GM19324 (cell line): ENCODE data around the gene PWP2.
"Not testable (repeated sequence)": the region's sequence is repeated elsewhere in the genome, so short reads cannot be mapped to it uniquely, and the experiment has no call there.

Source experiments
- ATAC-seq: cut with Tn5 transposase; IDR thresholded peaks from one replicate; pipeline ENCODE4 v1.9.1; 2021; ENCODE audit warnings: mild to moderate bottlenecking, moderate library complexity; ENCODE audit not compliant: unreplicated experiment, low FRiP score

Gene PWP2

GRCh38 chr21:44159349-44160297, 52.4 kb downstream of the PWP2 start:
- ATAC-seq: not testable (repeated sequence)

DNA sequence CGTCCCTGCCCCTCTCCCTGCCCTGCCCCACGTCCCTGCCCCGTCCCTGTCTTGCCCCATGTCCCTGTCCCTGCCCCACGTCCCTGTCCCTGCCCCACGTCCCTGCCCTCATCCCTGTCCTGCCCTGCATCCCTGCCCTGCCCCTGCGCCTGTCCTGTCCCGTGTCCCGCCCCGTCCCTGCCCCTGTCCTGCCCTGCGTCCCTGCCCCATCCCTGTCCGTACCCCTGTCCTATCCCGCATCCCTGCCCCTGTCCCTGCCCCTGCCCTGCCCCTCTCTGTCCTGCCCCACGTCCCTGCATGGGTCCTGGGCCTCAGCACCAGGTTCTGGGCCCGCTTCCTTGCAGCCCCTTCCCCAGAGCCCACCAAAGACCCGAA, 53.1 kb downstream of the PWP2 start:
- not testable (repeated sequence) for ATAC-seq

DNA sequence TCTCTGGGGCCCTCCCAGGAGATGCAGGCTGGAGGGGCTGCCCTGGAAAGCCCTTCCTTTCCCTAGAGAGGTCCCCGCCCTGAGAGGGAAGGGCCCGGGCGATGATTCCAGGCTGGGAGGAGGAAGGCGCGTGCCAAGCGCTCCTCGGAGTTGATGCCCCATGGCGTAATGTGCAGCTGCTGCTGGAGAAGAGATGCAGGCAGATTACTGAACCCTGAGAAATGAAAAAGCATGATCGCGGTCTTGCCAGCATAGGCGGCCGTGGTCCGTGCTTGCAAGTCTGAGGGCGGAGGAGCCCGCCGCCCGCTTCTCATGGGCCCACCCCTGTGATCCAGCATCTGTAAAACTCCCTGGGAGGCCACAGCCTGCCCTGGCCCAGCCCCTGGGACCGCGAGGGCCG, 53.6 kb downstream of the PWP2 start:
- not testable (repeated sequence) for ATAC-seq

DNA sequence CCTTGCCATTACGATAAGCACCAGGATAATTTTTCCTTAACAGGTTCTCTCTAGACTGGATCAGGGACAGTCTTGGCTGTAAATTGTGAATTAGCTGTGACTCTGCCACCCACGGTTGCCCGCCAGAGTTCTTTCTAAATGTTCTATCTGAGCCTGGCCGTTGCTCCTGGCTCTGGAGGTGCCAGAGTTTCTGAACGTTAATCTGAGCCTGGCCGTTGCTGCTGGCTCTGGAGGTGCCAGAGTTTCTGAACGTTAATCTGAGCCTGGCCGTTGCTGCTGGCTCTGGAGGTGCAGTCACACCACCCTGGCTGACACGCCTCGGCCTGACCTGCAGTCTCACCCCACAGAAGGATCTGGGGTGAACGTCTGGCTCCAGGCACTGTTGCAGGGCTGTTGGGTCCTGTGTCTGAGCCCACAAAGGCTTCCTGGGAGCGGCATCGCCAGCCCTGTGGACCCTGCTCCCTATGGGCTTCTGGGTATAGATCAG, 56.0 kb downstream of the PWP2 start:
- not testable (repeated sequence) for ATAC-seq

DNA sequence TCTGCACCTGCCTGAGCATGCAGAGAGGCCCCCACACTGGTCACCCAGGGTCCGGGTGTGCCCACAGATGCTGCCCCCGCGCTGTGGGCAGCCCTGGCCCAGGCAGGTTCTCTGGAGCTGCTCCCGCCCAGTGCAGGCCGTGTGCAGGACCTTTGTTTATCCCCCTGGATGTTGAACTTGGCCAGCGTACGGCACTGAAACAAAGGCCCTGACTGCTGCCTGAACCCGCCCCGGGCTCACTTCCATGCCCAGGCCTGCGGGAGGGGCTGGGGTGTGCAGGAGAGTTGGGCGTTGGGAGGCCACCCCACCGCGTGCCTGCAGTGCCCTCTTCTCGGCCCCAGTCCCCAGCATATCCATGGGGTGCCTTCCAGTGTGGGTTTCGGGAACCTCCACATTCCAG, 58.7 kb downstream of the PWP2 start:
- not testable (repeated sequence) for ATAC-seq

DNA sequence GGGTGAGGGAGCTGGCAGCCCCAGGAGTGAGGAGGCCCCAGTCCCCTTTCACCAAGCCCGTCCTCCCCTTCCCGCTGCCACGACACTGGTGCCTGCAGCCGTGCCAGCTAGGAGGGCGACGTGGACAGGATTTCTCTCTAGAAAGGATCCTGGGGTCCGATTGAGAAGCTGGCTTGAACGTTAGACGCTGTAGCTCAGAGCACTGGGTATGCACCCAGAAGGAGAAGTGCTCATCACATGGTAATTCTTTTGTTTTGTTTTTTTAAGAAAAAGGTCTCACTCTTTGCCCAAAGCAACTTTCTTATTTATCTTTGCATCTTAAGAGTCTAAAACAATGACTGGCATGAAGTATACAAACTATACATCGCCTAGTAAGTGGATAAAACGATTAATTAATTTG, 60.3 kb downstream of the PWP2 start:
- not testable (repeated sequence) for ATAC-seq

DNA sequence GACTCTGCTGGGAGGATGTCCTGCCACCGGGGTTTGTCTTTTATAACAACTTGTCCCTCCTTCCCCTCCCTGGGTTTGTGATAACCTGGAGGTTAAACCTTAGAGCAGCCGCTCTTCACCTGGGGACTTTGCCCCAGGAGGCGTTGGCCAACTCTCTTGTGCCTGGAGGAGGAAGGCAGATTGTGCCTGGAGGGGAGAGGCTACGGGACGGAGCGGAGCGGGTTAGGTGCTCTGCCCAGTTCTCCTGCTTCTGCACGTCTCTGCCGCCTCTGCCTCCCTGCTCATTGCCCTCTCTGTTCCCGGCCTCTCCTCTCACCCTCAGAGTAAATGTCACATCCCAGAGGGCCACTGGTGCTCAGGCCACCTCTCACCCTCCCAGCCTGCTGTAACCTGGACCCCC, 63.1 kb downstream of the PWP2 start:
- ATAC-seq: not testable (repeated sequence)

DNA sequence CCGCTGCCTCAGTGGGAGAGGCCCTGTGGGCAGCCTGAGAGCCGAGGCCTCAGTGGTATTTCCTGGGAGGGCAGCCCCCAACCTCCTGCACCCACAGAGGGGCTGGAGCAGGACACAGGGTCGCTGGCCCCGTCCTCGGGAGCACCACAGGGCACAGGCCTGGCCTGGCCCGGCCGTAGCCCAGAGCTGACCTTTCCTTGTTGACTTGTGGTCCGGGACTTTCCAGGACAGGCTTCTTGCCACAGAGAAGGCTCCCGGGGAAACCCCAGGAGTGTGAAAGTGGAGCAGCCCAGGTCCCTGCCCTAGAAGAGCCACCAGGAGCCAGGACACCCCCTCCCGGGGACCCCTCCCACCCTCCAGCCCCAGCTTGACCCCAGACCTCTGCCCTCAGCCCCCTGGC, 63.7 kb downstream of the PWP2 start:
- not testable (repeated sequence) for ATAC-seq

GRCh38 chr21:44171962-44172572, 64.9 kb downstream of the PWP2 start:
- ATAC-seq: not testable (repeated sequence)

DNA sequence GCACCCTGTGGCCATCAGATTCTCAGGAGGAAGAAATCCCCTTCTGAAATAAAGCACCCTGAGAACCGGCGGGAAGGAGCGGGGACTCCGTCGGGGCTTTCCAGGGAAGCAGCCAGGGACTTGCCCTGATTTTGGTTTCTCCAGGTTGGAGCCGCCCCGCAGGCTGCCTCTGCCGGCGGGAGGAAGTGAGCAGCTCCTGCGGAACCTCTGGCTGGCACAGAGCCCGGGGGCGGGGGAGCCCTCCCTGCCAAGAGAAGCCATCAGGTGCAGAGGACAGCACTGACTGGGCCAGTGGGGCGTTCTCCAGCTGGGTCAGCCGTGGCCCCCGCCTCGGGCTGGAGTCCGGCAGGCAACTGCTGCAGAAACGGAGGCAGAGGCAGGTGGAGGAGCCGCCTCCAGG, 65.5 kb downstream of the PWP2 start:
- ATAC-seq: not testable (repeated sequence)

GRCh38 chr21:44175189-44175588, 68.0 kb downstream of the PWP2 start:
- not testable (repeated sequence) for ATAC-seq

DNA sequence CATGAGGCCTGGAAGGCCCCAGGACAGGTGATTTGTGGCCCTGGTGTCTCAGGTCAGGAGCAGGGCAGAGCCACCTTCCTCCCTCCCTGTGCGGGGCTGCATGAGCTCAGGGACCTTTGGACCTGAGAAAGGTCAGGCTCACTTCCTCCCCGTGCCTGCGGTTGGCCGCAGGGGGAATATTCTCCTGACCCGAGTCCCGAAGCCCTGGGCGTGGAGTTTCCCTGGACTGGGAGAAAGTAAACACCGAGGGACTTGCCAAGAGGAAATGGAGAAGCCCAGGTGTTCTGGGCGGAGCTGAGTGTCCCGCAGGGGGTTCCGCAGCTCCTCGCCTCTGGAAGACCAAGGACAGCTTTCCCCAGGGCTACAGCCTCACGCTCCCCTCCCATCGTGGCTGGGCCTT, 68.9 kb downstream of the PWP2 start:
- not testable (repeated sequence) for ATAC-seq
